Esophagus muscularis mucosa (tissue), 4 donors: ENCODE measurements around the gene CHD2. TPM values are rescaled to one million over a fixed set of nuclear protein-coding genes. Genes with fewer than 3 reads are reported as not detected.

Experiments used
- DNase-seq: peaks from one replicate; pipeline ENCODE4 v3.0.0-alpha.2; 2017; ENCODE audit errors: extremely low spot score
- H3K27ac ChIP-seq, 4 donors: fragments of 200-600 bp; sonication (generic); replicated peaks in 1 of 4; 1 replicate in 3 of 4; 2 replicates in 1 of 4; pipeline ENCODE4 v1.5.1; 2016 to 2019; ENCODE audit warnings: mild to moderate bottlenecking in 1 of 4
- H3K27me3 ChIP-seq, 4 donors: fragments of 200-600 bp; sonication (generic); one replicate each; pipeline versions ENCODE4 v1.5.1 to v1.6.0; 2016 to 2019
- H3K36me3 ChIP-seq, 4 donors: fragments of 200-600 bp; sonication (generic); one replicate each; pipeline ENCODE4 v1.5.1; 2016 to 2019
- H3K4me1 ChIP-seq, 4 donors: fragments of 200-600 bp; sonication (generic); one replicate each; pipeline ENCODE4 v1.5.1; 2016 to 2019
- H3K4me3 ChIP-seq, 4 donors: fragments of 200-600 bp; sonication (generic); 1 replicate in 2 of 4; 2 replicates in 2 of 4; pipeline ENCODE4 v1.5.1; 2016 to 2019; ENCODE audit warnings: mild to moderate bottlenecking in 4 of 4, moderate library complexity in 1 of 4
- H3K9me3 ChIP-seq, 4 donors: fragments of 200-600 bp; sonication (generic); 1 replicate in 3 of 4; 2 replicates in 1 of 4; pipeline ENCODE4 v1.5.1; 2016 to 2019
- EP300 ChIP-seq: sonication (generic); formaldehyde crosslinking; IDR thresholded peaks from one replicate; pipeline ENCODE4 v1.6.1; 2017; ENCODE audit warnings: antibody characterized with exemption
- POLR2A ChIP-seq: fragments of 450-650 bp; IDR thresholded peaks from one replicate; pipeline ENCODE4 v1.6.1; 2017; ENCODE audit warnings: antibody characterized with exemption, moderate library complexity, mild to moderate bottlenecking, low read depth
- POLR2AphosphoS5 ChIP-seq, 2 donors: sonication (generic); formaldehyde crosslinking; IDR thresholded peaks; one replicate each; pipeline ENCODE4 v1.6.1; 2017; ENCODE audit warnings: antibody characterized with exemption in 2 of 2
- WGBS: methylation state at CpG from one replicate; pipeline ENCODE4 v1.1.5; 2018; 5-methylcytosine and 5-hydroxymethylcytosine counted together
- intact Hi-C: fragments of 100-400 bp; cut with DNase I; formaldehyde crosslinking; loops from one replicate; pipeline ENCODE4 v1.15.1; 2023
- total RNA-seq, 4 donors: library from RNA; depleted of rRNA; stranded (reverse); fragments of >200 nt; gene quantifications; one replicate each; pipeline versions ENCODE4 v1.1.0 to v1.2.1, GENCODE V29; 2016
- TF ChIP-seq, protein P1 (sequence below), 3 experiments: fragments of 200-600 bp in 2 of 3; fragments of 450-650 bp in 1 of 3; sonication (generic) in 2 of 3; IDR thresholded peaks; one replicate each; pipeline ENCODE4 v1.5.1; 2017 to 2019; ENCODE audit warnings: antibody characterized with exemption in 3 of 3, mild to moderate bottlenecking in 2 of 3, moderate library complexity in 1 of 3

The CHD2 gene
- total RNA-seq, 4 donors from 2014 or later, result 54.3 to 86.0 (median 62.8) TPM

DNA sequence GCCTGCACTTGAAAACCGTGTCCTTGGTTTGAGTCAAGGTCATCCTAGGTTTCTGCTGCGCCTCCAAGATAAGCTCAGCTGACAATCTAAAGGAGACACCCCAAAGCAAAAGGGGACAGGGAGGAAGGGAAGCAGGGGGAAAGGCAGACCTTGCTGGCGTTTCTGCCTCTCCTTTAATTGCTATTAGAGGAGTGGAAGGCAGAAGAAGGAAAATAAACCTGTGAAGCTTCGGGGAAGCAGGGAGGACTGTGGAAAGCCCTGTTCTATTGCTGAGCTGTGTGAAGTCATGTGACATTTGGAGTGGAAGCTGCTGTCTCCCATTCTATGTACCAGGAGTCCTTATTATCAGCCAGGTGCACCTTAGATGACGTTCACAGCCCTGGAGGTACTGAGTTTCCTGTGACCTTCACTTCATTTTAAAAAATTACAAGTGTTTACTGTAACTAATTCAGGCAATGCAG, 21.5 kb upstream of the CHD2 start:
- Histone ChIP-seq H3K9me3 (no peaks in the 10 kb centered on the region), H3K36me3 (peaks cover 0 to under 1% (median 0%) of the 10 kb centered on the region in 4 donors), H3K27ac (peak overlapping the region in 2 of 4 donors; percentile 16 to 41), H3K4me3 (no peak overlapping the region), H3K4me1 (peaks cover 13 to 24% (median 21%) of the 10 kb centered on the region in 4 donors), H3K27me3 (no peaks in the 10 kb centered on the region)
- TF ChIP-seq POLR2A (no peak), POLR2AphosphoS5 (IDR thresholded peaks at IDR 0.05) (no peak), EP300 (no peak)
- TF ChIP-seq, protein P1, sequence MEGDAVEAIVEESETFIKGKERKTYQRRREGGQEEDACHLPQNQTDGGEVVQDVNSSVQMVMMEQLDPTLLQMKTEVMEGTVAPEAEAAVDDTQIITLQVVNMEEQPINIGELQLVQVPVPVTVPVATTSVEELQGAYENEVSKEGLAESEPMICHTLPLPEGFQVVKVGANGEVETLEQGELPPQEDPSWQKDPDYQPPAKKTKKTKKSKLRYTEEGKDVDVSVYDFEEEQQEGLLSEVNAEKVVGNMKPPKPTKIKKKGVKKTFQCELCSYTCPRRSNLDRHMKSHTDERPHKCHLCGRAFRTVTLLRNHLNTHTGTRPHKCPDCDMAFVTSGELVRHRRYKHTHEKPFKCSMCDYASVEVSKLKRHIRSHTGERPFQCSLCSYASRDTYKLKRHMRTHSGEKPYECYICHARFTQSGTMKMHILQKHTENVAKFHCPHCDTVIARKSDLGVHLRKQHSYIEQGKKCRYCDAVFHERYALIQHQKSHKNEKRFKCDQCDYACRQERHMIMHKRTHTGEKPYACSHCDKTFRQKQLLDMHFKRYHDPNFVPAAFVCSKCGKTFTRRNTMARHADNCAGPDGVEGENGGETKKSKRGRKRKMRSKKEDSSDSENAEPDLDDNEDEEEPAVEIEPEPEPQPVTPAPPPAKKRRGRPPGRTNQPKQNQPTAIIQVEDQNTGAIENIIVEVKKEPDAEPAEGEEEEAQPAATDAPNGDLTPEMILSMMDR (IDR thresholded peaks at IDR 0.05), result no peak
- intact Hi-C loops, result no loop called here
- no peak for DNase-seq
- 66% methylated on average over 5 of the region's 5 CpGs for WGBS

GRCh38 chr15:92879949-92880725, 20.0 kb upstream of the CHD2 start:
- H3K27me3 ChIP-seq, result no peaks in the 10 kb centered on the region
- DNase-seq, result no peak
- no peaks in the 10 kb centered on the region for H3K9me3 ChIP-seq
- H3K4me1 ChIP-seq, result peaks cover 13 to 24% (median 21%) of the 10 kb centered on the region in 4 donors
- TF ChIP-seq POLR2A (no peak), POLR2AphosphoS5 (IDR thresholded peaks at IDR 0.05) (no peak), EP300 (no peak)
- TF ChIP-seq, protein P1 (IDR thresholded peaks at IDR 0.05), result no peak
- H3K36me3 ChIP-seq, result peaks cover 0 to 5% (median 0%) of the 10 kb centered on the region in 4 donors
- WGBS, result 95% methylated on average over 7 of the region's 7 CpGs
- intact Hi-C loops, result loop anchor here (5.0 kb wide), 1 partner anchor 48 kb away; no protein-coding TSS in a partner anchor
- peak overlapping the region in 3 of 4 donors; percentile 89 to 100 (median 93) for H3K27ac ChIP-seq
- no peak overlapping the region for H3K4me3 ChIP-seq

GRCh38 chr15:92880796-92881195, 19.3 kb upstream of the CHD2 start:
- Histone ChIP-seq H3K36me3 (peaks cover 0 to 8% (median under 1%) of the 10 kb centered on the region in 4 donors), H3K27ac (peak overlapping the region; percentile 89 to 100 (median 92)), H3K27me3 (no peaks in the 10 kb centered on the region), H3K4me1 (peaks cover 15 to 25% (median 24%) of the 10 kb centered on the region in 4 donors), H3K9me3 (no peaks in the 10 kb centered on the region), H3K4me3 (peak overlapping the region in 1 of 4 donors; percentile 45)
- TF ChIP-seq POLR2AphosphoS5 (IDR thresholded peaks at IDR 0.05) (no peak), EP300 (no peak), POLR2A (no peak)
- TF ChIP-seq, protein P1 (IDR thresholded peaks at IDR 0.05), result no peak
- intact Hi-C loops, result loop anchor here (5.0 kb wide), 1 partner anchor 48 kb away; no protein-coding TSS in a partner anchor
- WGBS, result 63% methylated on average over 1 of the region's 2 CpGs
- no peak for DNase-seq

GRCh38 chr15:92881211-92881754, 18.8 kb upstream of the CHD2 start:
- TF ChIP-seq EP300, result no peak
- TF ChIP-seq POLR2A, result no peak
- TF ChIP-seq, protein P1 (IDR thresholded peaks at IDR 0.05), result no peak
- no peak for TF ChIP-seq POLR2AphosphoS5 (IDR thresholded peaks at IDR 0.05)
- Histone ChIP-seq H3K9me3 (no peaks in the 10 kb centered on the region), H3K27ac (peak overlapping the region; percentile 89 to 100 (median 92)), H3K4me3 (peak overlapping the region; percentile 45 to 97 (median 50)), H3K4me1 (peaks cover 19 to 30% (median 29%) of the 10 kb centered on the region in 4 donors), H3K36me3 (peaks cover 0 to 13% (median 3%) of the 10 kb centered on the region in 4 donors), H3K27me3 (no peaks in the 10 kb centered on the region)
- no peak for DNase-seq
- intact Hi-C loops, result loop anchor here (5.0 kb wide), 1 partner anchor 49 kb away; no protein-coding TSS in a partner anchor
- 29% methylated on average over 7 of the region's 7 CpGs for WGBS
